Measurements from ENCODE around the gene NNT.

DNA sequence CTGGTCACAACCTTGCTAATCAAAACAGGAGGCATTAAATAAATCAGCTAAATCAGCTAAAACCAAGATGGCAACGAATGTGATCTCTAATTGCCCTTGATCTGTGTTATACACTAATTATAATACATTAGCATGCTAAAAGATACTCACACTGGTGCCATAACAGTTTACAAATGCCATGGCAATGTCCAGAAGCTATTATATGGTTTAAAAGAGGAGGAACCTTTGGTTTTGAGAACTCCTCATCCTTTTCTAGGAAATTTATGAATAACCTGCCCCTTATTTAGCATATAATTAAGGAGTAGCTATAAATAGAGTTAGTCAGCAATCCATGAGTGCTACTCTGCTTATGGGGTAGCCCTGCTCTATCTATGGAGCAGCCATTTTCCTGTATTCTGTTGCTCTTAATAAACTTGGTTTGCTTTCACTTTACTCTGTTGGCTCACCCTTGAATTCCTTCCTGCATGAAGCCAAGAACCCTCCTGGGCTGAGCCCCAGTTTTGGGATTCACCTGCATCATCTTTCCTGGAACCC is 18.7 kb upstream of the NNT start:
- TF ChIP-seq IKZF1 (conservative IDR thresholded peaks at IDR 0.05) (no peak), USF2 (IDR thresholded peaks at IDR 0.05; ENCODE audit: borderline replicate concordance, low read depth, low read length) (no peak), PKNOX1 (IDR thresholded peaks at IDR 0.05) (no peak), SMC3 (IDR thresholded peaks at IDR 0.05; ENCODE audit: borderline replicate concordance, low read length) (no peak)
- TF ChIP-seq, protein P1, sequence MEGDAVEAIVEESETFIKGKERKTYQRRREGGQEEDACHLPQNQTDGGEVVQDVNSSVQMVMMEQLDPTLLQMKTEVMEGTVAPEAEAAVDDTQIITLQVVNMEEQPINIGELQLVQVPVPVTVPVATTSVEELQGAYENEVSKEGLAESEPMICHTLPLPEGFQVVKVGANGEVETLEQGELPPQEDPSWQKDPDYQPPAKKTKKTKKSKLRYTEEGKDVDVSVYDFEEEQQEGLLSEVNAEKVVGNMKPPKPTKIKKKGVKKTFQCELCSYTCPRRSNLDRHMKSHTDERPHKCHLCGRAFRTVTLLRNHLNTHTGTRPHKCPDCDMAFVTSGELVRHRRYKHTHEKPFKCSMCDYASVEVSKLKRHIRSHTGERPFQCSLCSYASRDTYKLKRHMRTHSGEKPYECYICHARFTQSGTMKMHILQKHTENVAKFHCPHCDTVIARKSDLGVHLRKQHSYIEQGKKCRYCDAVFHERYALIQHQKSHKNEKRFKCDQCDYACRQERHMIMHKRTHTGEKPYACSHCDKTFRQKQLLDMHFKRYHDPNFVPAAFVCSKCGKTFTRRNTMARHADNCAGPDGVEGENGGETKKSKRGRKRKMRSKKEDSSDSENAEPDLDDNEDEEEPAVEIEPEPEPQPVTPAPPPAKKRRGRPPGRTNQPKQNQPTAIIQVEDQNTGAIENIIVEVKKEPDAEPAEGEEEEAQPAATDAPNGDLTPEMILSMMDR (IDR thresholded peaks at IDR 0.05 in 2 of 3, conservative IDR thresholded peaks at IDR 0.05 in 1 of 3; ENCODE audit: control insufficient read depth in 2 of 3, extremely low read depth in 1 of 3, insufficient read depth in 1 of 3, low read depth in 3 of 3, low read length in 3 of 3) = no peak

Data from GM12878 (cell line).